Dedifferentiated amniotic fluid mesenchymal stem cell (primary cell): ENCODE measurements around the gene PELO.

Source experiments
- DNase-seq: peaks from one replicate; pipeline ENCODE4 v3.0.0-alpha.2; 2016; ENCODE audit errors: extremely low spot score

PELO gene

GRCh38 chr5:52771343-52772039, 16.2 kb upstream of the PELO start:
- no peak for DNase-seq

GRCh38 chr5:52772668-52773067, 15.0 kb upstream of the PELO start:
- DNase-seq = no peak

GRCh38 chr5:52773342-52773741, 14.4 kb upstream of the PELO start:
- no peak for DNase-seq

GRCh38 chr5:52774005-52774410, 13.7 kb upstream of the PELO start:
- DNase-seq = no peak

- DNase-seq = no peak
These were observed 11.6 kb upstream of the PELO start for GRCh38 chr5:52776116-52776515.

GRCh38 chr5:52777186-52777585, 10.5 kb upstream of the PELO start:
- DNase-seq = no peak

GRCh38 chr5:52778781-52779180, 8.9 kb upstream of the PELO start:
- no peak for DNase-seq

GRCh38 chr5:52779213-52779612, 8.5 kb upstream of the PELO start:
- DNase-seq = no peak

GRCh38 chr5:52783226-52783959, 4.3 kb upstream of the PELO start:
- peak; percentile 74 for DNase-seq

- no peak for DNase-seq
These were observed 3.0 kb upstream of the PELO start for GRCh38 chr5:52784737-52785136.

- DNase-seq = no peak
These were observed 1.3 kb upstream of the PELO start for GRCh38 chr5:52786391-52786790.

- DNase-seq = no peak
These were observed 642 bp upstream of the PELO start for GRCh38 chr5:52786949-52787599.

- DNase-seq = no peak
These were observed 747 bp downstream of the PELO start for GRCh38 chr5:52788505-52788821.

- no peak for DNase-seq
These were observed 1.7 kb downstream of the PELO start for GRCh38 chr5:52789378-52789777.

GRCh38 chr5:52789851-52790250, 2.1 kb downstream of the PELO start:
- no peak for DNase-seq

GRCh38 chr5:52791366-52791765, 3.6 kb downstream of the PELO start:
- no peak for DNase-seq

- no peak for DNase-seq
These were observed 6.8 kb downstream of the PELO start for GRCh38 chr5:52794519-52794918.

- no peak for DNase-seq
These were observed 8.3 kb downstream of the PELO start for GRCh38 chr5:52796031-52796430.

GRCh38 chr5:52796516-52797103, 8.9 kb downstream of the PELO start:
- no peak for DNase-seq

- no peak for DNase-seq
These were observed 11.2 kb downstream of the PELO start for GRCh38 chr5:52798938-52799337.

GRCh38 chr5:52799358-52799982, 11.8 kb downstream of the PELO start:
- DNase-seq = peak; percentile 67

GRCh38 chr5:52799983-52800393, 12.3 kb downstream of the PELO start:
- peak; percentile 93 for DNase-seq
